GM10266 (cell line): ENCODE results near the gene WDFY4.
"Not testable (repeated sequence)": the region's sequence is repeated elsewhere in the genome, so short reads cannot be mapped to it uniquely, and the experiment has no call there.

Source experiments
- DNase-seq: peaks from one replicate; pipeline ENCODE4 v3.0.0; 2012; ENCODE audit errors: extremely low spot score
- CTCF ChIP-seq: IDR thresholded peaks from 2 replicates; pipeline ENCODE4 v1.5.1; 2012; ENCODE audit warnings: mild to moderate bottlenecking, low read depth; ENCODE audit not compliant: control insufficient read depth, insufficient read depth; ENCODE audit errors: missing control alignments

The WDFY4 gene

GRCh38 chr10:48639632-48640031 lies 45.0 kb upstream of the WDFY4 start:
- no peak for TF ChIP-seq CTCF
- no peak for DNase-seq

GRCh38 chr10:48640326-48640725 lies 44.3 kb upstream of the WDFY4 start:
- no peak for TF ChIP-seq CTCF
- DNase-seq = no peak

GRCh38 chr10:48641099-48641690 lies 43.5 kb upstream of the WDFY4 start:
- not testable (repeated sequence) for DNase-seq

- TF ChIP-seq CTCF = no peak
- DNase-seq = no peak
Observed at GRCh38 chr10:48645600-48645999, 39.1 kb upstream of the WDFY4 start.

- DNase-seq = not testable (repeated sequence)
Observed at GRCh38 chr10:48647073-48647472, 37.6 kb upstream of the WDFY4 start.

GRCh38 chr10:48648172-48648942 lies 36.3 kb upstream of the WDFY4 start:
- no peak for TF ChIP-seq CTCF
- DNase-seq = no peak

- TF ChIP-seq CTCF = no peak
Observed at GRCh38 chr10:48649349-48649944, 35.2 kb upstream of the WDFY4 start.

GRCh38 chr10:48651293-48651692 lies 33.4 kb upstream of the WDFY4 start:
- no peak for DNase-seq
- TF ChIP-seq CTCF = no peak

More at GRCh38 chr10:48649349-48649944, 35.2 kb upstream of the WDFY4 start:
- no peak for DNase-seq
